ENCODE measurements around the gene PAXIP1.

Gene PAXIP1

DNA sequence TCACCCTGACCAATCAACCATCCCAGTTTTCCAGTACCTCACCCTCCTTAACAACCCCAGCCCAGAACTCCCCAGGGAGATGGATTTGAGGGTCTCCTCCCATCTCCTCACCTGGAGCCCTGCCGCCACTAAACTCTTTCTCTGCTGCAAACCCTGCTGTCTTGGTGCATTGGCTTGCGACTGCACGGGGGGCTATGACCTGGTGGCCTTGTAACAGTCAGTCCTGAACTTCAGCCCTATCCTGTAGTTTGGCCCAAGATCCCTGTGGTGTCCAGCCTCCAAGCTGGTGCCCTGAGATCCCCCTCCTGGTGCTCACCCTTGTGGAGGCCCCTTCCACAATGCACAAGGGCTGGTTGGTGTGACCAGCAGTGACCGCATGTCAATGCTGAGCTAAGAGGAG lies 91.9 kb downstream of the PAXIP1 start:
- no peak for DNase-seq

DNA sequence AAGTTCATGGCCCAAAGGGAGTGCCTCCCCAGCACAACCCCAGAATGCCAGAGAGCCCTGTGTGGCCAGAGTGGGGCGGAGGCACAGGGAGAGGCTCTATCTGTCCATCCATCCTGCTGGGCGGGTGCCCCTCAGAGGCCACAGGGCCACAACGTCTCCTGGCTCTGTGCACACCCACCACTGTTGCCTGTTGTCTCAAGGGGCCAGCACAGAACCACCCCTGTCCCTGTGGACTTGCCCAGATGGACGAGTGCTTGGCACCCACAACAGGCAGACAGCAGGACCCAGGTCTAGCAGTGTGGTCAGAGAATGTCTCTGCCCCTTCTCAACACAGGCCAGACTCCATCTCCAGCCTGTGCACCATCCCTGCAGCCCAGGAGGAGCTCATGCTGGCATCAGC lies 92.8 kb downstream of the PAXIP1 start:
- DNase-seq = no peak

DNA sequence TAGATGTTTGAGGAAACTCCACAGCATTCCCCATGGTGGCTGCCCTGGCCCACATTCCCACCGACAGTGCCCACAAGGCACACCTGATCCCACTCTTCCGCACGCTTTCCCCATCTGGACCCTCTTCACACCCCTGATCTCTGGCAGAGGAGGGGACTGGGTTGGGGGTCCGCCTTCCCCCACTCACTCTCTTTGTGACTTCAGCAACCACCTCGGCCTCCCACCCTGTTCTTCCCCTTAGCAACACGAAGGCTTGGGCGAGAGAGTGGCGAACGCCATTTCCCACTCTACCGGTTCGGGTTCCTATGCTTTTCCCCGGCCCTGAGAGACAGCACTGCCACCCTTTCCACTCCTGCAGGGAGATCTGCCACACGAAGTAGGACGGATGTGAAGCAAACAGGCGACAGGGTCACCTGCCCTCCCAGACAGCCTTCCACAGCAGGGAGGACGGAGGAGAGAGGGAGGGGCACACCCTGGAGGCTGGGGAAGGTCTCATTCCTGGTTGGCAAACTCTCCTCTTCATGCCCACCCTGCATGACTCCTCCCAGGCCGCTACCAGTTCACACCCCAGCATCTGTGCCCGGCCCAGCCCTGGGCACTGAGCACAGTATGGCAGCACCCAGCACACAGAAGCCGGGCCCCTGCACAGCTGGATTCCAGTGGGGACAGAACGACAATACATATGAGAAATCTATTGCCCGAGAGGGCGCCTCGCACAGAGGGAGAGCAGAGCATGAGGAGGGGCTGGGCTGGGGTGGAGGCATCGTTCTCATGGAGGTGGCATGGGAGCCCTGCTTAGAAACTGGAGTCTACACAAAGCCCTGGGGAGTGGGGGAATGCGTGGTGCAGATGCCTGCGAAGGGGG lies 93.5 kb downstream of the PAXIP1 start:
- DNase-seq = no peak

DNA sequence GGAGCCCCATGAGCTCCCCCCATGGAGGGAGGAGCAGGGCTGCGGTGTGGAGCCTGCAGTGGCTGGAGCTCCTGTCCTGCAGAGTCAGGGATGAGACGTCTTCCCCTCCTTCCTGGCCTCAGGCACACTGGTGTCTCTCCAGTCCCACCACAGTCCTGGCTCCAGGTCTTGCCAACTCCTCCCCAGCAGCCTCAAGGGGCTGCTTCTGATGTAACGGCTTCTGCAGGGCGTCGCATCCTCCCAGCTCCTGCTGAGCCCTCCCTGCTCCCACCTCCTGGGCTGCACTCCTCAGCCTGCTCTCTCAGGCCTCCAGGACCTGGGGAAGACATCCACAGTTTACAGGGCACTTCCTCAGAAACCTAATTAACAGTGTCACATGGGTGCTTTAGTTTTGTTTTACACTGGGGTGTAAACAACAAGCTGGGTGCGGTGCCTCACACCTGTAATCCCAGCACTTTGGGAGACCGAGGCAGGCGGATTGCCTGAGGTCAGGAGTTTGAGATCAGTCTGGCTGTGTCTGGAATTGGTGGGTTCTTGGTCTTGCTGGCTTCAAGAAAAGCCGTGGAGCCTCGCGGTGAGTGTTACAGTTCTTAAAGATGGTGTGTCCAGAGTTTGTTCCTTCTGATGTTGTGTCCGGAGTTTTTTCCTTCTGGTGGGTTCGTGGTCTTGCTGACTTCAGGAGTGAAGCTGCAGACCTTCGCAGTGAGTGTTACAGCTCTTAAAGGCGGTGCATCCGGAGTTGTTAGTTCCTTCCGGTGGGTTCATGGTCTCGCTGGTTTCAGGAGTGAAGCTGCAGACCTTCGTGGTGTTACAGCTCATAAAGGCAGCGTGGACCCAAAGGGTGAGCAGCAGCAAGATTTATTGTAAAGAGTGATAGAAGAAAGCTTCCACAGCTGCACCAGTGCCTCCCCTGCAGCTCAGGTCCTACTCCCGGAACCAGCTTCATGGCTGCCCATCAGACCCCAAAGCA lies 95.0 kb downstream of the PAXIP1 start:
- DNase-seq = no peak

- DNase-seq = no peak
Observed at GRCh38 chr7:154906736-154907355, 96.1 kb downstream of the PAXIP1 start.

DNA sequence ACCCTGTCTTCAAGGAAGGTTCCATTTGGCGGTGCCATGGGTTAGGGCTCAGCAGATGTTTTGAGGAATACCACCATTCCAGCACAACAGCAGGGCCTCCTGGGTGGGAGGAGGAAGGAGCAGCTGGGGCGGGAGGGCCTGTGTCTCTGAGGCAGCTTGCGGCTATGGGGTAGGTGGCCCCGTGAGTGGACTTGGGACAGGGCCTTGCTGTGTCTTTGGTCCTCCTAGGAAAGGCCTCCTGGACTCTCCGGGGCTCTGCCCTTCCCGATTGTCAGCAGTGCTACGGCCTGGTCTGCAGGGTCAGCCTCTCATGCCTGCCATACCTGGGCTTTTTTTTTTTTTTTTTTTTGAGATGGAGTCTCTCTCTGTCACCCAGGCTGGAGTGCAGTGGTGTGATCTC lies 96.7 kb downstream of the PAXIP1 start:
- no peak for DNase-seq

GRCh38 chr7:154905615-154906014 lies 97.3 kb downstream of the PAXIP1 start:
- no peak for DNase-seq

GRCh38 chr7:154905146-154905545 lies 97.8 kb downstream of the PAXIP1 start:
- no peak for DNase-seq

GRCh38 chr7:154903083-154903731 lies 99.7 kb downstream of the PAXIP1 start:
- no peak for DNase-seq

- DNase-seq = no peak
Observed at GRCh38 chr7:154902600-154903082, 100.3 kb downstream of the PAXIP1 start.

GRCh38 chr7:154899862-154900261 lies 103.1 kb downstream of the PAXIP1 start:
- no peak for DNase-seq

DNA sequence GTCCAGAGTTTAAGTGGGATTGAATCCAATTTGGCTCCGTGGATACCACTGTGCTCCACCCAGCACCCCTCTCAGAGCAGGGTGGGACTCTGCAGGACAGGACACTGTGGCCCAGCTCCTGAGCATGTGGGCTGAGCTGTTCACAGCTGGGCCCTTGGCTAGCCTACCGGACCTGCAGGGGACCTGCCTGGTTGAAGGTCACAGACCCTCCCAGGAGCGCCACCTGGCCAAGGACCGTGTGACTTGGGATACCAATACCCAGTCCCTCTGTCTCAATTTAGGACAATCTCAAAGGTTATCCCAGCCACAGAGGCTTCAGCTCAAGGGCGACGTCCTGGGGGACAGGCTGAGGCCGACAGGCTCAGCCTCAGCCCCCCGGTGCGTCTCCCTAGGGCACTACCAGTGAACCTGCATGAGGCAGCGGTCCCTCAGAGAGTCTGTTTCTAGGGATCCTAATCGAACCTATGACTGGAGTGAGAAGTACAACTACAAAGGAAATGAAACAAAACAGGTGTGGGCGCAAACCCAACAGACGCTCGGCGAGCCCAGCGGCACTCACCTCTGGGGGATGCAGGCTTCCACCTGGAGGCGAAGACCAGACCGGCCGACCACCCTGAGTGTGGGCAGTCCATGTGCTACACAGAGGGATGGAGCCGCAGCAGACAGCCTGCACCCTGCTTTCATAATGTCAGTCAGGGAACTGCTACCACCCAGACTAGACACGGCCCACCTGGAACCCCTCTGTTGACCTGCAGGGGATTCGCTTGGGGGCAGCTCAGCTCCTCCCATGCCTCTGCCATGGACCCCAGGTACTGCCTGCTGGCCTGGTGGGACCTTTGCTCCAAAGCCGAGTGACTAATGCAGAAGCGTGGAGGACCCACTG lies 103.7 kb downstream of the PAXIP1 start:
- DNase-seq = no peak

- DNase-seq = no peak
Observed at GRCh38 chr7:154896076-154896475, 106.8 kb downstream of the PAXIP1 start.

Measured in NCI-H69 (cell line).